Mammary epithelial cell (primary cell): ENCODE measurements around the gene ZCCHC14.

Experiments used
- EZH2 ChIP-seq: IDR thresholded peaks from 2 replicates; pipeline ENCODE4 v1.6.1; 2012; ENCODE audit warnings: low read length, inconsistent platforms, borderline replicate concordance
- TF ChIP-seq, protein P1 (sequence below), 2 donors: IDR thresholded peaks in 1 of 2; conservative IDR thresholded peaks in 1 of 2; 2 replicates each; pipeline ENCODE4 v1.5.1; 2011 to 2012; ENCODE audit warnings: inconsistent platforms in 2 of 2, low read length in 2 of 2, mild to moderate bottlenecking in 2 of 2, control low read depth in 1 of 2, low read depth in 1 of 2; ENCODE audit not compliant: insufficient read depth in 1 of 2; ENCODE audit errors: extremely low read depth in 1 of 2

DNA sequence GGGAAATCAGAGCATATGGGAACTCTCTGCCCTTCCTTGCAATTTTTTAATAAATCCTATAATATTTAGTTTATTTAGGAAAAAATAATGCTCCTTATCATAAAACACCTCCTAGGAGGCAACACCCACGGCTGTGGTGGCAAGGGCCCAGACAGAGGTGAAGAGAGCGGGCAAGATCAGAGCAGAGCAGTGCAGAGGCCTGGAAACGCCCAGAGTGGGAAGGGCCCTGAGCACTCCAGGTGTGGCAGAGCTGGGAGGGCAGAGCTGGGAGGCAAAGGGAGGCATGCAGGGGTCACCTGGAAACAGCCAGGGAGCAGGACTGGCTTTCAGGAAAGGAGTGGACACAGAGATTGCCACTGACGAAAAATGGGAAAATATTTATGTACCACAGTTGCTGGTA, 126.5 kb downstream of the ZCCHC14 start:
- TF ChIP-seq, protein P1, sequence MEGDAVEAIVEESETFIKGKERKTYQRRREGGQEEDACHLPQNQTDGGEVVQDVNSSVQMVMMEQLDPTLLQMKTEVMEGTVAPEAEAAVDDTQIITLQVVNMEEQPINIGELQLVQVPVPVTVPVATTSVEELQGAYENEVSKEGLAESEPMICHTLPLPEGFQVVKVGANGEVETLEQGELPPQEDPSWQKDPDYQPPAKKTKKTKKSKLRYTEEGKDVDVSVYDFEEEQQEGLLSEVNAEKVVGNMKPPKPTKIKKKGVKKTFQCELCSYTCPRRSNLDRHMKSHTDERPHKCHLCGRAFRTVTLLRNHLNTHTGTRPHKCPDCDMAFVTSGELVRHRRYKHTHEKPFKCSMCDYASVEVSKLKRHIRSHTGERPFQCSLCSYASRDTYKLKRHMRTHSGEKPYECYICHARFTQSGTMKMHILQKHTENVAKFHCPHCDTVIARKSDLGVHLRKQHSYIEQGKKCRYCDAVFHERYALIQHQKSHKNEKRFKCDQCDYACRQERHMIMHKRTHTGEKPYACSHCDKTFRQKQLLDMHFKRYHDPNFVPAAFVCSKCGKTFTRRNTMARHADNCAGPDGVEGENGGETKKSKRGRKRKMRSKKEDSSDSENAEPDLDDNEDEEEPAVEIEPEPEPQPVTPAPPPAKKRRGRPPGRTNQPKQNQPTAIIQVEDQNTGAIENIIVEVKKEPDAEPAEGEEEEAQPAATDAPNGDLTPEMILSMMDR (conservative IDR thresholded peaks at IDR 0.05 in 1 of 2, IDR thresholded peaks at IDR 0.05 in 1 of 2; ENCODE audit: extremely low read depth in 1 of 2, insufficient read depth in 1 of 2, low read depth in 1 of 2, low read length in 2 of 2), result no peak
- TF ChIP-seq EZH2, result no peak
